Stimulated activated CD8-positive, alpha-beta memory T cell treated with anti-CD3 and anti-CD28 coated beads, Interleukin-7, amount 100 ng/mL, for 1 hour (primary cell): ENCODE measurements around the gene RNF144B.
"Not testable (repeated sequence)": the region's sequence is repeated elsewhere in the genome, so short reads cannot be mapped to it uniquely, and the experiment has no call there.

Experiments
- DNase-seq, 2 donors: peaks; one replicate each; pipeline ENCODE4 v3.0.0-alpha.2; 2020; ENCODE audit warnings: low read depth in 2 of 2

The RNF144B gene

DNA sequence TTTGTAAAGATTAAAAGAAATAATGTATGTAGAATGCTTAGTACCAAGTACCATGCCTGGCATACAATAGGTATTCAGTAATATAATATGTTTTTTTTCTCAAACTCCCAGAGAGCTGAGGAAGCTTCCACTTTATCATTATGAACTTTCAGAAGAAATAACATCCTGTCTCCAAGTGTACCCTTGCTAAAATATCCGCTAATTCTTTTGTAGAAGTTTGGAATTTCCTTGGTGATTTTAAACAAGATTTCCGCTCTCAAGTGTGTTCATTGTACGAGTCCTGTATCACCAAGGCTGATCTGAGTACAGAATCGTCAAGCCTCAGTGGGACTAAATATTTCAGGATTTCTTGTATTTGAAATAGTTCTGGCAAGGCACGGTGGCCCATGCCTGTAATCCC, 16.1 kb upstream of the RNF144B start:
- no peak for DNase-seq

DNA sequence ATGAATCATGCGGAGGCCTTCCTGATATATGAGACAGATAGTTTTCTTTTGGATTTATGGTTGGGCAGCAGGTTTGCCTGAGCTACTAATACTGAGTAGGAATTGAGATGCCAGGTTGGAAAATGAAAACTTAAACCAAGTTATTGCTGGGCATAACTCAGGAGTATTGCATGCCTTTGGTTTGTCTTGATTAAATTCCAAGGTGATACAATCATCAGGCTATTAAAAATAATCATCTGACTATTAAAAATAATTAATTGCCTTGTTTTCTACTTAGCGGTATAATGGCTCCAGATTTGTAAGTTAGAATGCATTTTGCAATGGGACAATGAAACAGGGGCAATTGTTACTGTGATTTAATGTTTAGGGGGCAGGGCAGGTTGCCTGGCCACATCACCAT, 15.5 kb upstream of the RNF144B start:
- no peak for DNase-seq

DNA sequence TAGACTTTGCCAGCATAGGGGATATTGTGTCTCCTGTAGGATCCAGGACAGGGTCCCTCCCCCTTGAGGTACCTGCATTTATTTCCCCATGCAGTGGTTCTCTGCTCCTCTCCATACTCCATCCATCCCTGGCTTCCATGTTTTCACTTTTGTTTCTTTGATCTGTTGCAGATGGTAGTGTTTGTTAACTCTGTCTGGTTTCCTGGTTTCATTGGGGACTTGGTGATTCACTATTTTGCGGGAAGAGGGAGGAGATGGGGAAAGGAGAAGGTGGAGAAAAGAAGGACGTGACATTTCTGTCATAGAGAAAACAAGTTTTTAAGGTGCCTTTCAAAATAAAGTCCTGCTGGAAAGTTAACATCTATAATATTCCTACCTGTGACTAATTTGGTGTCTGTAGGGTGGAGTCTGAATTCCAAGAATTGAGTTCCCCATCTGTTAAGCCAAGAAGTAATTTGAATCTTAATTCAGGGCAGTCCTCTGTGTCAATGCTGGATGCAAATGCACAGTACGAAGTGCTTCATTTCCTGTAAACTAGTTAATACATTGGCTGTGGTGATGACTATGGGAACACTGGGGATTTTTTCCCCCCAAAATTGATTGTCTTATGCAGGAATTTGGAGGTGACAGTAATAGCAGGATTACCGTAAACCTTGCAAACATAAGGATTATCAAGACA, 6.9 kb upstream of the RNF144B start:
- no peak for DNase-seq

DNA sequence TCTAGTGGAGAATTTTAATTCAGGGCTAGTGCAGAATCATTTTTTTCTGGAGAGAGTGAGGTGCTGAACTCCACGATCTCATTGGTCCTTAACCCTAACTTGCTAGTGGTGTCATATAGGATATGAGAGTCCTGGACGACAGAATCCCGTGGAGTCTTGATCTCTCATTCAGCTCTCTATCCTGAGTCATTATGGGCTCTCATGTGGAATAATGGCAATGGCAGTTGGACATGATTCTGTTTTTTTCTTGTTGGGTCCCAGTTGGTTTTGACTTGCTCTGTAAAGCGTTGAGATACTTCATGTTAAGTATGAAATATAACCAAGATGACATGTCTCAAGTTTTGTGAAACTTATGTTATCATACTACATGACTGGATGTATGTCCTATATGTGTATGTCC, 6.3 kb upstream of the RNF144B start:
- DNase-seq: no peak

DNA sequence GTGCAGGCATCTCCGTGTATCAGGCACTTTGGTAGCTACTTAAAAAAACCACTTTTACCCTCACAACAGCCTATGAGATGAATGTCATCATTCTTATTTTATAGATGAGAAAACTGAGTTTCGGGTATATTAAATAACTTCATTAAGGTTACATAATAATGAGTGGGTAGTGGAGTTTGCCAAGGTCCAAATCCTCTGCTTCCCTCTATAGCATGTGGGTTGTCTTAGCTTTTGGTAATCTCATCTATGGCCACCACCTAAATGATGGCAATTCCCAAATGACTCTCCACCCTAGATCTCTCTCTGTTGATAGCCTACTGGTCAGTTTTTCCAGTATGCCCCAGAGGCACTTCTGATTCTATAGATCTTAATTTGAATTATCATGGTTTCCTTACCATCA, 3.7 kb upstream of the RNF144B start:
- no peak for DNase-seq

DNA sequence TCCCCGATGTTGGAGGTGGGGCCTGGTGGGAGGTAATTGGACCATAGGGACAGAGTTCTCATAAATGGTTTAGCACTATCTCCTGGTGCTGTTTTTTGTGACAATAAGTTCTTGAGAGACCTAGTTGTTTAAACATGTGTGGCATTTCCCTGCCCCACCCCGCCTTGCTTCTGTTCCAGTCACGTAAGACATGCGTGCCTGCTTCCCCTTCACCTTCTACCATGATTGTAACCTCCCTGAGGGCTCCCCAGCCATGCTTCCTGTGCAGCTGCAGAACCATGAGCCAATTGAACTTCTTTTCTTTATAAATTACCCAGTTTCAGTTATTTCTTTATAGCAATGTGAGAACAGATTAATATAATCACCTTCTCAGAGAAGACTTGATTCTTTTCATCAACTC, 2.5 kb upstream of the RNF144B start:
- DNase-seq: no peak

DNA sequence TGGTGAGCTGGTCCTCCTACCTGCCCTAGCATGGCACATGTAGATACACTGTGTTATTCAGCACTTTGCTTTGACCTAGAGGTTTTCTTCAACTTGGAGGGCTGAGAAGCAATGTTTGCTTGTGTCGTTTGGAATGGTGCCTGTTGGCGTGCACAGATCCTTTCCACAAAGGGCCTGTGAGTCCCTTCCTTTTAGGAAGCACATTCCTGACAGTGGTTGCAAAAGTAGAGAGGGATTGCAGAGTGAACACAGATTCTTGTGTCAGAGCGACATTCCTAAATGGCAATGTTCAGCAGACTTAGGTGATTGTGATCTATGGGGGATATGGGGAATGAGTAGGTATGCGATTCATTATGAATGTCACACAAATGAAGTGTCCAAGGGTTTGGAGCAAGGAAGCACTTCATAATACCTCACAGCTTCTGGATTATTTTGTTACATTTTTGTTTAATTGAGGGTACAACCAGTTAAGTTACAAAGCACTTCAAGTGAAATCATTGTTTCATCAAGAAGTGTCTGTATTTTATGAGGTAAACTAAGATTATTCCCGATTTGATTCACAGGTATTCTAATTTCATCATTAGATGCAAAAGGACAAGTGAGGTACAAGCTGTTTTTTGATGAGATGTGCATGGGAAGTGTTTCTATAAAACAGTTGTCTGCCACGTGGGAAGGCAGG, 713 bp upstream of the RNF144B start:
- DNase-seq: no peak

DNA sequence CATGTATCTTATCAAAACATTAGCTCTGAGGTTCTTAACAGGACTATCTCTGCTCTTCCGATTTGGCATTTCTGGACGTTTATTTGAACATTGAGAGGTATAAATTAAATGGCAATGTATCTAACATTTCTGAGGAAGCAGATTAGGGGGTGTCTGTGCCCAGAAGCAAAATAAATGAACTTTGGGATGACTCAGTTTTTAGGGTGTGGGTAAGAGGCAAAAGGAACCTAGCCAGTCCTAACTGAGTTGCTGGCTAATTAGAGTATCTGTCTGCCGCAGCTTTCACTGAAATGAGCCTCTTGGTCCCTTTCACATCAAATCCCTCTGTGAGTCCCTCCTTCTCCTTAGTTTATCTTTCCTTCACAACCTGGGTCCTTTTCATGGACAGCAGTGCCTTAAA, 1.1 kb downstream of the RNF144B start:
- no peak for DNase-seq

DNA sequence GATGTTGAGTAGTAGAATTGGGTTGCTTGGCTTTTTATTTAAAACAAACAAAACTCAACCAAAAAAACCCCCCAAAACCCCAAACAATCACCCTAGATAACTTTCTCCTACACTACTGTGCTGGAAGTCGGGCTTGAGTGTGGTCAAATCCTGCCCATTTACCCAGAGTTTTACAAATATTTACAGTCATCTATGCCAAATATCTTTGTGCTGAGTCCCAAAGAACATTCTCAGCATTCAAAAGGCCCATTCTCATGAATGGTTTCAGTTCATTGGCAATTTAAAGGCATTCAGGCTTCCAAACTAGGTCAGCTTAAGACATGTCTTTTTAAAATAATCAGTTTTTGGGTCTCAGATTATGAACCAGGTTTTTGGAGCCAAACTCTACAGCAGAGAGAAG, 1.8 kb downstream of the RNF144B start:
- no peak for DNase-seq

DNA sequence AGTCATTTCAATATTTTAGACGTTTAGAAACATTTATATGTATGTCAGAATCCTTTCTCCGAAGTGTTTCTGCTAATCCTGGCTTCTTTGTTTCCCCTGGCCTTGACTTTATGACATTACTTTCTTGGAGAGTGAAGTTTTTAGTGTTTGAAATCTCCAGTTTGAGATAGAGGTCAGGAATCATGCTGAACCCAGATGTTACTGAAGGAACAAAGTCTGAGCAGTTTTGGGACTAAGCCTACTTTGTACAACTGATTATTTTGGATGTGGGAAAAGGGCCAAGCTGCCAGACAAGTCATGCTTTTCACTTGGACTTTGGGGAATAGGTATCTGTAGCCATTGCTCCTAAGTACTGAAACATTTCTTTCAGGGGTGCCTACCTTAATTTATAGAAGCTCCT, 2.3 kb downstream of the RNF144B start:
- no peak for DNase-seq

DNA sequence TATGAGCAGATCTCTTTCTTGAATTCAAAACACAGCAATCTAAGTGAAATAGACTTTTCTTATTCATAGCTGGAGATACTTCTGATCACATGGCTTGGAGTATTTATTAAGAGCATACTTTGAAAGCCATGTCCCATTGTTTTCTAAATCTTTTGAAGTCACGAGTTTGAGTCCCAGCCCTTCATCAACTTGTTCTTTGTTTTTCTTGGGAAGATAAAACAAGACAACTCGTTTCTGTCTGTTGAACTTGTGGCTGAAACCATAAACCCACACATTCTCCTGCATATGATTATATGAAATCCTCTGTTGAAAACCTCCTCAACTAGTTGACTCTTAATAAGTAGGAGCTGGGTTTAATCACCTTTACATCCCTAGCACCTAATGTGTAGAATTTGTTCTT, 3.3 kb downstream of the RNF144B start:
- DNase-seq: no peak

DNA sequence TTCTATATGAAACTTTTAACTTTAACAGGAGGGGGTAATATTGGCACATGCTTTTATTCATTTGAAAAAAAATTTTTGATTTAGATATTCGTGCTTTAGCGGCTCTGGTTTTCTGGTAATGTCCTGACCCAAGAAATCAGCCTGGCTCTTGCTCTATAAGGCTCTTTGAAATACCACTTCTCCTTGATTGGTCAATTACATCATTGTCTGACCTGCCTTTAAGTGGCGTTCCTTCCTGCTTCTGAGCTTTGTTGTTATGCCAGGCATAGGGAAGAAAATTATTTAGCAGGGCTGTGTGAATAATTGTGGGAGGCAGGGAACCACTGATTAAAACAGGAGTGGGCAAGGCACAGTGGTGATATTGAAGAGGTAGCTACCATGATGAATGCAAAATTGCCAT, 3.9 kb downstream of the RNF144B start:
- no peak for DNase-seq

DNA sequence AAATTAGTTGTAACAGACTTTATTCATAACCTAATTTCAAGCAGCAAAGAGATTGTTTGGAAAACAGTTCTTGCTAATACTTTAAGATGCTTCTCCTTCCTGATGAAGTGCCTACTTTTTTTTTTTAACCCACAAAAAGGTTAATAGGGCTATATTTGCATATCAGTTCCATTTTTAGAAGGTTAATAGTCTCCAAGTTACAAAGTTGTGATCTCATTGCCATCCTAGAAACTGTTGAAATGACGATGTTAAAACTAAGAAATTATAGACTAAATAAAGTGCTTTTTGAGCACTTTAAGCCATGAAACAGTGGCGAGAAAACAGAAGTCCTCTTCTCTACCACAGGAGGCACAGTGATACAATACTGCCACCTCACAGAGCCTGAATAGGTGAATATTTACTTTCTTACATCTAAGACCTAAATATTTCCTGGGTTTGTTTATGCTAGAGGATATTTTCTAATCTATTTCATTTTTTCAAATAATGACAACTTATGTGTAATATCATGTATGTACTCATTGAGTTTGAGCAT, 5.3 kb downstream of the RNF144B start:
- DNase-seq: no peak

DNA sequence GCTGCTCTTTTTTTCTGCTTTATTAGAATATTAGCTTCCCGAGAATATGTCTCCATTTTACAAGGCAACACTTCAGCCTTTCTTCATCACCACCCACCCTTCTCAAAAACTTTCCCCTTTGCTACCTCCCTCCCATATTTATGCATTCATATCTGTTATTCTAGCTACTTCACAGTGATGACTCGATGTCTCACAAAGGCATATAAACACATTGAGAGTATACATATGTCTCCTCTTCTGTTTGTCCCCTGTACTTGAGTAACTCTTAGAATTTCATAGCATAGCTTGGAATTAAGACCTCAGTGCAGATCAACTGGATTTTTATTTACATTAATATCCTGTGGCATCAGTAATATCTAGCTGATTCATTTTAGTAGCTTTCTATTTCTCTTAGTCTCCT, 6.5 kb downstream of the RNF144B start:
- no peak for DNase-seq

DNA sequence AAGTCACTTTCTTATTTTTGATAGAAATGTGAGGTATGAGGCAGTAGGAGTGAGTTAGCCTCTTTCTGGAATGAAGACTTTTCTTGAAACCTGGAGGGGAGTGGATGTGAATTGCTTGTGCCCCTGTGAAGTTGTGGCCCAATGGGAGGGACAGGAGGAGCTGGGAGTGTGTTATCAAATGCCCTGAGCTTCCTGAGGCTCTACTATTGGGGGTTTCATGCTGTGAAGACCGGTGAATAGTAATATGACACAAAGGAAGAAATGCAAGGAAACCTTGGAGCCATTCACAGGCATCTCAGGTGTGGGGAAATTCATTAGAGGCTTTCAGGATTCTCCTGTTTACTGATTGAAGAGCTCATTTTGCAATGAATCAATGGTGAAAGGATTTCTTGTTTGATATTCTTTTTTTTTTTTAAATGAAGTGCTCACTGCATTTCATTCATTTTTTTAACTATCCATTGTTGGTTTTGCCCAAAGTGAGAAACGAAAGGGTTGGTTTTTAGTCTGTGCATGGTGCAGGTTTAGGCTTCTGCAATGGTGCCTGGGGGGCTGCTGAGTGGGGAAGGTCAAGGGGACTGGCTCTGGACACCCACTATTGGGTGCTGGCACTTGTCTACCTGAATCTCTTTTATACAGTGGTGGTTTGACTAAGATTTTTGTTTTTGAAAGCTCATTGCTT, 8.2 kb downstream of the RNF144B start:
- no peak for DNase-seq

DNA sequence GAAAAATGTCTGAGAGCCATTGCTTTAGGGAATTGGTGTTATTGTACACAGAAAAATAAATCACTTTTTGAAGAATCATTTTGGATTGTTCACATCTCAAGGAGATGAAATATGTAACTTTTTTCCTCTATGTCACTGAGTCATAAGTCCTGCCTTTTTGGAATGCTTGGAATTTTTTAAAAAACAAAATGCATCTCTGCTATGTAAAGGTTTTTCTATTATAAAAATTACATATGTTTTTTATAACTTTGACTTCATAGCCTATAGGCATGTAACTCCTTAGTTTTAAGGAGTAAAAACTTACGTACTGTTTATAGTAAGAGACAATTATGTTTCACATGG, 8.7 kb downstream of the RNF144B start:
- no peak for DNase-seq

DNA sequence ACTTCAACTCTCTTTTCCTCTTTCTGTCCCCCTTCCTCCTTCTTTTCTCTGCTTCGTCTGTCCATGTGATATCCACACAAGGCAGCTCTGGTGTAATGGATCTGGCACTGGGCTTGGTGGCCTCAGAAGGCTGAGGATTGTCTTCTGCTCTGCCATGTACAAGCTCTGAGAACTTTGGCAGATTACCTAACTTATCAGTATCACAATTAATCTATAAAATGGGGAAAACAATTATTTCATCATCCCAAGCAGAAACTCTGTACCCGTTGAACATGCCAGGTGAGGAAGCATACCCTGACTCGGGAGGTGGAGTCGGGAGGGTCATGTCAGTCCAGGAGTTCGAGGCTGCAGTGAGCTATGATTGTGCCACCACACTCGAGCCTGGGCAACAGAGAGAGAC, 10.6 kb downstream of the RNF144B start:
- DNase-seq: no peak

DNA sequence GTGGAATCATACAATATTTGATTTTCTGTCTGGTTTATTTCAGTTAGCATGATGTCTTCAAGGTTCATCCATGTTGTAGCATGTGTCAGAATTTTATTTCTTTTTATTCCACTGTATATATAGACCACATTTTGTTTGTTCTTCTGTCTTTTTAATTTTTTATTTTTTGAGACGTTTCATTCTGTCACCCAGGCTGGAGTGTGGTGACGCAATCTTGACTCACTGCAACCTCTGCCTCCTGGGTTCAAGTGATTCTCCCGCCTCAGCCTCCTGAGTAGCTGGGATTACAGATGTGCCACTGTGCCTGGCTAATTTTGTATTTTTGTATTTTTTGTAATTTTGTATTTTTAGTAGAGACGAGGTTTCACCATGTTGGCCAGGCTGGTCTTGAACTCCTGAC, 11.1 kb downstream of the RNF144B start:
- DNase-seq: not testable (repeated sequence)

DNA sequence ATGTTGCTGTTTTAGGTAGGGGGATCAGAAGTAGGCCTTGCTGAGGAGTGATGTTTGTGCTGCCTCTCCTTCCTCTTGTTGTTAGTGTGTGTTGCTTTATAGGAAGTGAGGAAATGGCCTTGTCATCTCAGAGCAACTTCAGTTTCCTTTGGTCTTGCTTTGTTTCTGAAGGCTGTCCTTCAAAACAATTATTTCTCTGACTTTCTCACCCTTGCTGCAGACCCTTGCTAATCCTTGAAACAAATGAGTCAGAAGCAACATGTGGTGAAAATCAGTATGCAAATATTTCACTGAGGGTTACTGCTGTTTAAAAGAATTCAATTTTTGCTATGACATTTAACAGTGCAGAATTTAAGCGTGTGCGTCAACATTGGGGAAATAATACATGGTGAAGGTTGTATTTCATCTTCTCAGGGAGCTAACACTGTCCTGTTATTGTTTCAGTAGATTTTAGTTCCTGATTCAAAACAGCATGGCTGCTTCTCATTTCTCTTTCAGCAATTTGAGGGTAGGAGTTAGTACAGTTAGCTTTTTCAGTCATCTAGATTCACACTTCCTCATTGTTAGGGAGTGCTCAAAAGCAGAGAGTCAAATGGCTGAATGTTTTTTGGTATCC, 13.8 kb downstream of the RNF144B start:
- DNase-seq: no peak

DNA sequence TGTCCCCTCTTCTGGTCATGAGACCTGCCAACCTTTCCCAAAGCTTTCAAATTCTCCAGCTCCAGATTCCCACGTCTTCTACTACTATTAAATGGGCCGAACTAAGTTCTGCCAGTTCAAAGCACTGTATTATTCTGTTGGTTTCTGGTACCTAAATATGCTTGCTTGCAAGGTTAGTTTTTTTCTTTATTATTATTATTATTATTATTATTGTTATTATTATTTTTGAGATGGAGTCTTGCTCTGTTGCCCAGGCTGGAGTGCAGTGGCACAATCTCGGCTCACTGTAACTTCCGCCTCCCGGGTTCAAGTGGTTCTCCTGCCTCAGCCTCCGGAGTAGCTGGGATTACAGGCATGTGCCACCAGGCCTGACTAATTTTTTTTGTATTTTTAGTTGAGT, 17.8 kb downstream of the RNF144B start:
- not testable (repeated sequence) for DNase-seq

DNA sequence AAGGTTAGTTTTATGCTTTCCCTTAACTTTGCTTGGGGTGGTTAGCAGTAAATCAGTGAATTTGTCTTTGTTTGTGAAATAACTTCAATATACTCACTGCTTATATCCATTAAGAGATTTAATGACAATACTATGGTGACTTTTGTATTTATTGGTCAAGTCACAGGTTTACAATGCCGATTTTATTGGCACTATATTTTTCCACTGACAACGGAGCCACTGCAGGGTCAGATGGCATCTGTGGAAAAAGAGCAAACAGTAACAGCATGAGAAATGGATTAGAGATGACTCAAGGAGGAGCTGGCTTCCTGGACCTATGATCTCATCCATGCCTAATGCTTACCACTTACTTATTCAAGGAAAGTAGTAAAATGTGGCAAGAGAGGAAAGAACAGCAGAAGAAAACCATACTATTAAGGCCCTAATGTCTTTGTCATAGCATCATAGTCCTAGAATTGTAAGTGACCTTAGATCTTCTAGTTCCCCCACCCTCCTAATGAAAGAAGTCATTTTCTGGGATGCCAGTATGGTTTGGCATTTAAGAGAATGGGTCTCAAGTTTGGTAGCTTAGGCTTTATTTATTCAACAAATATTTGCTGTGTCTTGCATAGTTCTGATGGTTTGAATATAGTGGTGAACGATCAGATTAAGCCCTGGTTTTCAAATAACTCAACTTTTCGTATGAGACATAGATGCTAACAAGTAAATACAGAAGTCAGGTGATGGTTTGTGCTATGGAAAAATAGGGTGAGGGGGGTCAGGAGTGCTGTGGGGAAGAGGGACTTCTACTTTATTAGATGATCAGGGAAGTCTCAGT, 18.5 kb downstream of the RNF144B start:
- no peak for DNase-seq
